Osteocyte (in vitro differentiated cells): ENCODE data around the gene NPLOC4. TPM values are rescaled to one million over a fixed set of nuclear protein-coding genes. Genes with fewer than 3 reads are reported as not detected.

Experiments
- DNase-seq: peaks from one replicate; pipeline ENCODE4 v3.0.0; 2021; ENCODE audit warnings: mixed read lengths; ENCODE audit not compliant: unreplicated experiment; ENCODE audit errors: extremely low spot score
- H3K27ac Mint-ChIP-seq: one replicate; pipeline ENCODE4 v1.8.0; 2021; ENCODE audit warnings: mild to moderate bottlenecking, mixed read lengths; ENCODE audit not compliant: unreplicated experiment
- H3K27me3 Mint-ChIP-seq: one replicate; pipeline ENCODE4 v1.8.0; 2021; ENCODE audit warnings: mixed read lengths; ENCODE audit not compliant: unreplicated experiment
- H3K36me3 Mint-ChIP-seq: one replicate; pipeline ENCODE4 v1.8.0; 2021; ENCODE audit warnings: mixed read lengths; ENCODE audit not compliant: unreplicated experiment
- H3K4me1 Mint-ChIP-seq: one replicate; pipeline ENCODE4 v1.8.0; 2021; ENCODE audit warnings: mixed read lengths; ENCODE audit not compliant: unreplicated experiment
- H3K4me3 Mint-ChIP-seq: one replicate; pipeline ENCODE4 v1.8.0; 2021; ENCODE audit warnings: mild to moderate bottlenecking, moderate library complexity, mixed read lengths; ENCODE audit not compliant: unreplicated experiment
- H3K9me3 Mint-ChIP-seq: one replicate; pipeline ENCODE4 v1.8.0; 2021; ENCODE audit warnings: mixed read lengths; ENCODE audit not compliant: unreplicated experiment
- total RNA-seq: library from RNA; stranded (reverse); gene quantifications from 2 replicates; pipeline ENCODE4 v1.2.1, GENCODE V29; 2021
- TF ChIP-seq, protein P1 (sequence below): fragments of 200-600 bp; sonication (generic); IDR thresholded peaks from 2 replicates; pipeline ENCODE4 v1.5.0; 2021; ENCODE audit warnings: antibody characterized with exemption, mild to moderate bottlenecking, moderate library complexity

Gene NPLOC4
- total RNA-seq, 1 donor from 2014 or later: 99.7 TPM

GRCh38 chr17:81550285-81550684 is 86.6 kb downstream of the NPLOC4 start:
- H3K27ac Mint-ChIP-seq: peak overlapping the region; percentile 18
- TF ChIP-seq, protein P1, sequence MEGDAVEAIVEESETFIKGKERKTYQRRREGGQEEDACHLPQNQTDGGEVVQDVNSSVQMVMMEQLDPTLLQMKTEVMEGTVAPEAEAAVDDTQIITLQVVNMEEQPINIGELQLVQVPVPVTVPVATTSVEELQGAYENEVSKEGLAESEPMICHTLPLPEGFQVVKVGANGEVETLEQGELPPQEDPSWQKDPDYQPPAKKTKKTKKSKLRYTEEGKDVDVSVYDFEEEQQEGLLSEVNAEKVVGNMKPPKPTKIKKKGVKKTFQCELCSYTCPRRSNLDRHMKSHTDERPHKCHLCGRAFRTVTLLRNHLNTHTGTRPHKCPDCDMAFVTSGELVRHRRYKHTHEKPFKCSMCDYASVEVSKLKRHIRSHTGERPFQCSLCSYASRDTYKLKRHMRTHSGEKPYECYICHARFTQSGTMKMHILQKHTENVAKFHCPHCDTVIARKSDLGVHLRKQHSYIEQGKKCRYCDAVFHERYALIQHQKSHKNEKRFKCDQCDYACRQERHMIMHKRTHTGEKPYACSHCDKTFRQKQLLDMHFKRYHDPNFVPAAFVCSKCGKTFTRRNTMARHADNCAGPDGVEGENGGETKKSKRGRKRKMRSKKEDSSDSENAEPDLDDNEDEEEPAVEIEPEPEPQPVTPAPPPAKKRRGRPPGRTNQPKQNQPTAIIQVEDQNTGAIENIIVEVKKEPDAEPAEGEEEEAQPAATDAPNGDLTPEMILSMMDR: no peak
- no peaks in the 10 kb centered on the region for H3K27me3 Mint-ChIP-seq
- H3K36me3 Mint-ChIP-seq: peaks cover 19% of the 10 kb centered on the region
- H3K4me3 Mint-ChIP-seq: peak overlapping the region; percentile 85
- peaks cover 42% of the 10 kb centered on the region for H3K4me1 Mint-ChIP-seq
- no peak for DNase-seq
- H3K9me3 Mint-ChIP-seq: no peaks in the 10 kb centered on the region

DNA sequence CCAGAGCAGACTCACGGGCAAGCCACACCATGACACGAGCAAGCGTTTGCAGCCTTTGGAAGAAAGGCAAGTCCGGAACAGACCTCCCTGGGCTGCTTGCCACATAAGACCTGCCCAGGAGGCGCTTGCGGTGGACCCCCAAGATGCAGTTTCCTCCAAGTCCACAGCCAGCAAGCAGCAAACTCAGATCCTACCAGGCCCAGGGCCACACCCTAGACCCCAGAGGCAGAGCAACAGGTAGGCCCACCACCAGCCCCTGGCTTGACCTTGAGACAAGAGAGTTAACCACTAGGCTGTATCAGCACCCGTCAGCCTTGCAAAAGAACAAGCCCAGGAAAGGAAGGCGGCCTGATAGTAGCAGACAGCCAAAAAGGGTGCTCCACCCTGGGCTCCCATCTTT is 87.1 kb downstream of the NPLOC4 start:
- H3K27me3 Mint-ChIP-seq: no peaks in the 10 kb centered on the region
- no peak for DNase-seq
- TF ChIP-seq, protein P1: no peak
- H3K36me3 Mint-ChIP-seq: peaks cover 21% of the 10 kb centered on the region
- peak overlapping the region; percentile 26 for H3K4me3 Mint-ChIP-seq
- peaks cover 42% of the 10 kb centered on the region for H3K4me1 Mint-ChIP-seq
- H3K9me3 Mint-ChIP-seq: no peaks in the 10 kb centered on the region
- peak overlapping the region; percentile 18 for H3K27ac Mint-ChIP-seq

DNA sequence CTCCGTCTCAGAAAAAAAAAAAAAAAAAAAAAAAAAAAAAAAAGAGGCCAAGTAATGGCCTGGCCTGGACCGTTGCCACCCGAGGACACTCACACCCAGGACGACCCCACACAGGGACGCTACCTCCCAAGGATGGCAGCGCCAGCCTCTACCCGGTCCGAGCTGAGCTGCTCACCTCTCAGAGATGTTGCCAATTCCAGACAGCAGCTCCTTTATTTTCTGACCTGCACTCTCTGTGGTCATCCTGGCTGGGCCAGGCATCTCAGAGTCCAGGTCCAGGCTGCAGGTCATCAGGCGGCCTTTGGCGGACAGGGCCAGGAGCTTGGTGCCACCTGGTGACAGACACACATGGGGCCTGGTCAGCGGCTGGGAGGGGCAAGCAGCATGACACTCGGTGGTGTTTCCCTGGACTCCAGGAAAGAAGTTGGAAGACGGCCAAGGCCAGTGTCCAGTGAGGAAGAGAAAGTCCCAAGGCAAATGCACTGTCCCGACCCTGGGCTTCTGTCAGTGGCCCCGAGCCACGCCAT is 87.8 kb downstream of the NPLOC4 start:
- Mint-ChIP-seq H3K4me1 (peaks cover 37% of the 10 kb centered on the region), H3K27me3 (no peaks in the 10 kb centered on the region), H3K36me3 (peaks cover 21% of the 10 kb centered on the region), H3K9me3 (no peaks in the 10 kb centered on the region), H3K4me3 (peak overlapping the region; percentile 16), H3K27ac (no peak overlapping the region)
- TF ChIP-seq, protein P1: no peak
- no peak for DNase-seq

DNA sequence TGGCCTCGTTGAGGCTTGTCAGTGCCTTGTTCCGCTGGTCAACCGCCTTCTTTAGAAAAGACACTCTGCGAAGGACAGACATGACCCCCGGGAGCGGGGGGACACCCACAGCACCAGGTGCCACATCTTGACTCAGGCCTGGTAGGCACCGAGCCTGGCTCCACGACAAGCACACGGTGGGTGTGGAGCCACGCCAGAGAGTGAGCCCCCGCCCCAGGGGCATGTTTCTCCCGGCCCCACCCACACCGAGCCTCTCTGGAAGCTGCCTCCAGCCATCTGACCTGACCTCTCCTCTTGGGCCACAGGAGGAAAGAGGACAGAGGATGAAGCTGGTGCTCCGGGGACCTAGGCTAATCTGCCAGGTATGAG is 89.3 kb downstream of the NPLOC4 start:
- Mint-ChIP-seq H3K27me3 (no peaks in the 10 kb centered on the region), H3K9me3 (no peaks in the 10 kb centered on the region), H3K27ac (no peak overlapping the region), H3K4me3 (no peak overlapping the region), H3K36me3 (peaks cover 22% of the 10 kb centered on the region), H3K4me1 (peaks cover 24% of the 10 kb centered on the region)
- no peak for DNase-seq
- TF ChIP-seq, protein P1: no peak

DNA sequence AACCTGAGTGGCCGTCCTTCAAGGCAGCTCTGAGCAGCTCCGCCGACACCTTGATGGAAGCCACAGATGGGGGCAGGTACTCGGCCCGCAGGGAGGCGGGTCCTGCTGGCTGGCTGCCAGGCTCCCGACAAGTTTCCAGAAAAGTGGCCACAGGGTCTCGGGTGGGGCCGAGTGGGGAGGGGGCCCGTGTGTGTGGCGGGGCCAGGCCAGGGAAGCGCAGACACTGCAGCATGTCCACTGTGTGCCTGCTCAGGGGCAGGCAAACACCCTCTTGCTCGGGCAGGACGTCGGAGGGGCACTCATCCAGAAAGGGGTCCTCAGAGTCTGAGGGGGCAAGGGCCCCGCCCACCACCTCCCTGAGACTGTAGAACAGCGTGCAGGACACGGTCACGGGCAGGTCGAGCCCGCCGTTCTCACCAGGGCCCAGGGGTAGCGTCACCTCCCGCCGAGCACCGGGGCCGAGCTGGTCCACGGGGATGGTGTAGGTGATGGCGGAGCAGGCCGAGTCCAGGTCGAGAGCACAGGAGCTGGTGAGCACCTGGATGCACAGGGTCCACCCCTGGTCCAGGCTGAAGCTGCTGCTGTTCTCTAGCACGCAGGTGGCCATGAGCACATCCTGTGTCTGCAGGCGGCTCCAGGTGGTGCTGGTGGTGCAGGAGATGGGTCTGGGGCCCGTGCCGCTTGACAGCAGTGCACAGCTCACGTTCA is 89.9 kb downstream of the NPLOC4 start:
- Mint-ChIP-seq H3K27ac (no peak overlapping the region), H3K9me3 (no peaks in the 10 kb centered on the region), H3K36me3 (peaks cover 24% of the 10 kb centered on the region), H3K4me1 (peaks cover 24% of the 10 kb centered on the region), H3K27me3 (no peaks in the 10 kb centered on the region), H3K4me3 (no peak overlapping the region)
- TF ChIP-seq, protein P1: no peak
- DNase-seq: no peak
